Stomach (tissue), 4 donors: ENCODE data around the gene RCL1.

Experiments used
- POLR2AphosphoS5 ChIP-seq, 3 donors: sonication (generic); formaldehyde crosslinking; IDR thresholded peaks; one replicate each; pipeline ENCODE4 v1.6.1; 2016; ENCODE audit warnings: antibody characterized with exemption in 3 of 3
- TF ChIP-seq, protein P1 (sequence below), 7 experiments: fragments of 450-650 bp in 4 of 7; fragments of 200-600 bp in 3 of 7; sonication (generic) in 3 of 7; IDR thresholded peaks; one replicate each; pipeline ENCODE4 v1.5.1; 2016 to 2019; ENCODE audit warnings: antibody characterized with exemption in 7 of 7, control low read depth in 2 of 7, mild to moderate bottlenecking in 1 of 7

- TF ChIP-seq, protein P1, sequence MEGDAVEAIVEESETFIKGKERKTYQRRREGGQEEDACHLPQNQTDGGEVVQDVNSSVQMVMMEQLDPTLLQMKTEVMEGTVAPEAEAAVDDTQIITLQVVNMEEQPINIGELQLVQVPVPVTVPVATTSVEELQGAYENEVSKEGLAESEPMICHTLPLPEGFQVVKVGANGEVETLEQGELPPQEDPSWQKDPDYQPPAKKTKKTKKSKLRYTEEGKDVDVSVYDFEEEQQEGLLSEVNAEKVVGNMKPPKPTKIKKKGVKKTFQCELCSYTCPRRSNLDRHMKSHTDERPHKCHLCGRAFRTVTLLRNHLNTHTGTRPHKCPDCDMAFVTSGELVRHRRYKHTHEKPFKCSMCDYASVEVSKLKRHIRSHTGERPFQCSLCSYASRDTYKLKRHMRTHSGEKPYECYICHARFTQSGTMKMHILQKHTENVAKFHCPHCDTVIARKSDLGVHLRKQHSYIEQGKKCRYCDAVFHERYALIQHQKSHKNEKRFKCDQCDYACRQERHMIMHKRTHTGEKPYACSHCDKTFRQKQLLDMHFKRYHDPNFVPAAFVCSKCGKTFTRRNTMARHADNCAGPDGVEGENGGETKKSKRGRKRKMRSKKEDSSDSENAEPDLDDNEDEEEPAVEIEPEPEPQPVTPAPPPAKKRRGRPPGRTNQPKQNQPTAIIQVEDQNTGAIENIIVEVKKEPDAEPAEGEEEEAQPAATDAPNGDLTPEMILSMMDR (IDR thresholded peaks at IDR 0.05) = no peak
- no peak for TF ChIP-seq POLR2AphosphoS5 (IDR thresholded peaks at IDR 0.05)
These were observed 33.8 kb downstream of the RCL1 start for GRCh38 chr9:4826417-4827166.
